Stomach (tissue), 4 donors: ENCODE results near the gene PHF20.

ENCODE experiments used
- CTCF ChIP-seq, 7 experiments: fragments of 450-650 bp in 4 of 7; fragments of 200-600 bp in 3 of 7; sonication (generic) in 3 of 7; IDR thresholded peaks; one replicate each; pipeline ENCODE4 v1.5.1; 2016 to 2019; ENCODE audit warnings: antibody characterized with exemption in 7 of 7, control low read depth in 2 of 7, mild to moderate bottlenecking in 1 of 7
- POLR2A ChIP-seq, 4 donors: fragments of 450-650 bp; IDR thresholded peaks; one replicate each; pipeline ENCODE4 v1.6.1; 2016; ENCODE audit warnings: antibody characterized with exemption in 4 of 4, control low read depth in 2 of 4, mild to moderate bottlenecking in 1 of 4, moderate library complexity in 1 of 4

DNA sequence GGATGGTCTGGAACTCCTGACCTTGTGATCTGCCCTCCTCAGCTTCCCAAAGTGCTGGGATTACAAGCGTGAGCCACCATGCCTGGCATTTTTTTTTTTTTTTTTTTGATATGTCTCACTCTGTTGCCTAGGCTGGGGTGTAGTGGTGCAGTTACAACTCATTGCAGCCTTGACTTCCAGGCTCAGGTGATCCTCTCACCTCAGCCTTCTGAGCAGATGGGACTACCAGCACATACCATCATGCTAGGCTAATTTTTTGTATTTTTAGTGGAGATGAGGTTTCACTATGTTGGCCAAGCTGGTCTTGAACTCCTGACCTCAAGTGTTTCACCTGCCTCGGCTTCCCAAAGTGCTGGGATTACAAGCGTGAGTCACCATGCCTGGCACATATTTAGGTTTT lies 34.3 kb downstream of the PHF20 start:
- no peak for TF ChIP-seq POLR2A (IDR thresholded peaks at IDR 0.05)
- no peak for TF ChIP-seq CTCF (IDR thresholded peaks at IDR 0.05)
